B cell (primary cell): ENCODE results near the gene CDK6. TPM values are rescaled to one million over a fixed set of nuclear protein-coding genes. Genes with fewer than 3 reads are reported as not detected.
A peak's percentile ranks its signal among the peaks of the same experiment; 100 is the strongest.
"Not testable (repeated sequence)": the region's sequence is repeated elsewhere in the genome, so short reads cannot be mapped to it uniquely, and the experiment has no call there.

Experiments used
- ATAC-seq: fragments of 200-7000 bp; cut with Tn5 transposase; one replicate; pipeline ENCODE4 v1.10.0; 2021; ENCODE audit warnings: low read depth, mild to moderate bottlenecking, moderate number of reproducible peaks, moderate library complexity
- CTCF ChIA-PET: fragments of 350-600 bp; sonication (Branson Sonifier 250); formaldehyde crosslinking; loops from one replicate; lab custom pipeline; 2021; ENCODE audit warnings: antibody characterized with exemption, inconsistent platforms; lab: Charles Lee
- POLR2A ChIA-PET: fragments of 350-600 bp; sonication (Branson Sonifier 250); formaldehyde crosslinking; loops from one replicate; lab custom pipeline; 2021; ENCODE audit warnings: antibody characterized with exemption; lab: Charles Lee
- DNase-seq: peaks from one replicate; pipeline ENCODE4 v3.0.0; 2013
- H2AFZ ChIP-seq: 2 replicates; pipeline ENCODE4 v1.6.1; 2012; ENCODE audit warnings: mild to moderate bottlenecking, low read depth, low read length; ENCODE audit not compliant: insufficient read depth, poor library complexity, severe bottlenecking
- H3K27ac ChIP-seq, 2 donors: 1 replicate in 1 of 2; 2 replicates in 1 of 2; pipeline ENCODE4 v1.5.1; 2012 to 2013; ENCODE audit warnings: low read length in 2 of 2, mild to moderate bottlenecking in 2 of 2, moderate library complexity in 1 of 2
- H3K27me3 ChIP-seq, 4 experiments: fragments of 200-600 bp in 1 of 4; sonication (generic) in 1 of 4; replicated peaks in 1 of 4; 1 replicate in 2 of 4; 2 replicates in 2 of 4; pipeline versions ENCODE4 v1.6.1 to v1.7.0; 2013 to 2016; ENCODE audit warnings: low read length in 3 of 4, mild to moderate bottlenecking in 2 of 4, mixed read lengths in 1 of 4, moderate library complexity in 1 of 4; ENCODE audit not compliant: insufficient read depth in 4 of 4, control insufficient read depth in 3 of 4; ENCODE audit errors: control extremely low read depth in 1 of 4
- H3K36me3 ChIP-seq, 2 experiments: replicated peaks in 1 of 2; 1 replicate in 1 of 2; 2 replicates in 1 of 2; pipeline versions ENCODE4 v1.6.1 to v1.7.1; 2013; ENCODE audit warnings: low read length in 1 of 2; ENCODE audit not compliant: insufficient read depth in 2 of 2, control insufficient read depth in 1 of 2; ENCODE audit errors: control extremely low read depth in 1 of 2, extremely low read depth in 1 of 2
- H3K4me1 ChIP-seq, 2 donors: fragments of 200-600 bp in 1 of 2; sonication (generic) in 1 of 2; 1 replicate in 1 of 2; 2 replicates in 1 of 2; pipeline versions ENCODE4 v1.5.1 to v1.6.1; 2013 to 2017; ENCODE audit warnings: low read length in 2 of 2; ENCODE audit not compliant: control insufficient read depth in 2 of 2, insufficient read depth in 2 of 2
- H3K4me2 ChIP-seq: replicated peaks from 2 replicates; pipeline ENCODE3; 2012; ENCODE audit warnings: mild to moderate bottlenecking, low read depth, low read length; ENCODE audit not compliant: poor library complexity, severe bottlenecking
- H3K4me3 ChIP-seq, 5 experiments: fragments of 200-600 bp in 1 of 5; sonication (generic) in 1 of 5; 1 replicate in 3 of 5; 2 replicates in 2 of 5; pipeline versions ENCODE4 v1.5.1 to v1.7.0; 2011 to 2016; ENCODE audit warnings: low read length in 4 of 5, mild to moderate bottlenecking in 4 of 5, low read depth in 2 of 5, control low read depth in 1 of 5, moderate library complexity in 1 of 5; ENCODE audit not compliant: insufficient read depth in 1 of 5; ENCODE audit errors: control extremely low read depth in 1 of 5, extremely low read depth in 1 of 5
- H3K79me2 ChIP-seq: fragments of 200-600 bp; sonication (generic); one replicate; pipeline ENCODE4 v1.6.0; 2016; ENCODE audit warnings: low read length; ENCODE audit not compliant: control insufficient read depth, insufficient read depth
- H3K9ac ChIP-seq: fragments of 200-600 bp; sonication (generic); 2 replicates; pipeline ENCODE4 v1.6.1; 2017; ENCODE audit warnings: mild to moderate bottlenecking, low read length, moderate library complexity
- H3K9me3 ChIP-seq, 3 donors: one replicate each; pipeline versions ENCODE4 v1.6.1 to v1.7.1; 2013; ENCODE audit warnings: low read length in 2 of 3; ENCODE audit not compliant: control insufficient read depth in 2 of 3, insufficient read depth in 1 of 3; ENCODE audit errors: control extremely low read depth in 1 of 3
- H4K20me1 ChIP-seq: 2 replicates; pipeline ENCODE4 v1.6.0; 2012; ENCODE audit warnings: mild to moderate bottlenecking, low read length; ENCODE audit not compliant: insufficient read depth, control insufficient read depth, poor library complexity, severe bottlenecking
- H3K27ac Mint-ChIP-seq: one replicate; pipeline ENCODE4 v1.8.0; 2021; ENCODE audit warnings: mixed read lengths
- H3K27me3 Mint-ChIP-seq: one replicate; pipeline ENCODE4 v1.8.0; 2021; ENCODE audit warnings: mixed read lengths
- H3K4me1 Mint-ChIP-seq: one replicate; pipeline ENCODE4 v1.8.0; 2021; ENCODE audit warnings: mixed read lengths
- H3K4me3 Mint-ChIP-seq: one replicate; pipeline ENCODE4 v1.8.0; 2021; ENCODE audit warnings: mixed read lengths
- H3K9me3 Mint-ChIP-seq: one replicate; pipeline ENCODE4 v1.8.0; 2022; ENCODE audit warnings: mixed read lengths; ENCODE audit not compliant: insufficient read depth
- CTCF ChIP-seq: fragments of 200-600 bp; IDR thresholded peaks from one replicate; pipeline ENCODE4 v1.8.0; 2022; ENCODE audit warnings: antibody characterized with exemption, mild to moderate bottlenecking
- EZH2 ChIP-seq: IDR thresholded peaks from 2 replicates; pipeline ENCODE4 v1.6.1; 2012; ENCODE audit warnings: borderline replicate concordance, low read depth, mild to moderate bottlenecking, moderate library complexity, low read length; ENCODE audit not compliant: insufficient read depth, poor library complexity, severe bottlenecking
- WGBS: methylation state at CpG from one replicate; pipeline ENCODE4 v1.1.5; 2013; ENCODE audit warnings: missing lambda C conversion rate; ENCODE audit not compliant: insufficient coverage; 5-methylcytosine and 5-hydroxymethylcytosine counted together
- intact Hi-C: fragments of 100-400 bp; cut with micrococcal nuclease; formaldehyde crosslinking; loops from one replicate; pipeline ENCODE4 v1.10.0; 2022
- polyA plus RNA-seq: library from polyadenylated mRNA; depleted of rRNA; stranded (reverse); fragments of >200 nt; gene quantifications from 2 replicates; pipeline ENCODE4 v1.2.3, GENCODE V29; 2012
- total RNA-seq, 2 donors: library from RNA; stranded (reverse); fragments of 120-200 nt in 1 of 2; gene quantifications; 1 replicate in 1 of 2; 2 replicates in 1 of 2; pipeline versions ENCODE4 v1.2.3 to v1.2.4, GENCODE V29; 2013 to 2022

CDK6 gene
- total and polyA plus RNA-seq, 2 donors (not counting 1 experiment from before 2014, with no cell fraction given): 3.0 to 14.6 TPM

- H3K4me2 ChIP-seq, POLR2A ChIA-PET, H3K27ac ChIP-seq, H2AFZ ChIP-seq, H3K79me2 ChIP-seq, H3K9me3 ChIP-seq, ATAC-seq, H3K27me3 ChIP-seq, H3K27ac Mint-ChIP-seq, H3K9ac ChIP-seq, H3K9me3 Mint-ChIP-seq, H3K27me3 Mint-ChIP-seq, H3K4me3 Mint-ChIP-seq, H3K4me1 Mint-ChIP-seq, H3K4me3 ChIP-seq, H3K4me1 ChIP-seq, H3K36me3 ChIP-seq, H4K20me1 ChIP-seq: not testable (repeated sequence)
- TF ChIP-seq CTCF: peak; percentile 20
- DNase-seq: peak; percentile 17
- CTCF ChIA-PET: interaction anchor here (0.6 to 2.7 kb wide), 4 partner anchors 10 to 243 kb away, joined by 3 to 12 read pairs (median 5); no protein-coding TSS in a partner anchor
- 72% methylated on average over 4 of the region's 5 CpGs for WGBS
- intact Hi-C loops: loop anchor here (1.0 kb wide), 1 partner anchor 243 kb away; no protein-coding TSS in a partner anchor
Measured at GRCh38 chr7:92864169-92864568, 27.8 kb upstream of the CDK6 start.

- Mint-ChIP-seq H3K27me3 (no peaks in the 10 kb centered on the region), H3K9me3 (no peaks in the 10 kb centered on the region), H3K27ac (no peak overlapping the region), H3K4me1 (no peaks in the 10 kb centered on the region), H3K4me3 (no peak overlapping the region)
- Histone ChIP-seq H3K4me3 (no peak overlapping the region), H3K9ac (no peak overlapping the region), H3K27me3 (no peaks in the 10 kb centered on the region), H2AFZ (no peak overlapping the region), H3K9me3 (no peaks in the 10 kb centered on the region), H3K4me2 (no peak overlapping the region), H3K79me2 (no peaks in the 10 kb centered on the region), H3K36me3 (no peaks in the 10 kb centered on the region), H3K27ac (no peak overlapping the region), H3K4me1 (no peaks in the 10 kb centered on the region), H4K20me1 (no peaks in the 10 kb centered on the region)
- ATAC-seq: no peak
- WGBS: no CpG with 5 or more reads among the region's 2 CpGs
- ChIA-PET POLR2A (no interaction called here), CTCF (no interaction called here)
- intact Hi-C loops: no loop called here
- TF ChIP-seq EZH2 (no peak), CTCF (no peak)
- DNase-seq: no peak
Measured at GRCh38 chr7:92856436-92856835, 20.1 kb upstream of the CDK6 start.
